GM19035 (cell line): ENCODE data around the gene SERP2.

ENCODE experiments used
- ATAC-seq: cut with Tn5 transposase; IDR thresholded peaks from one replicate; pipeline ENCODE4 v1.9.1; 2021; ENCODE audit not compliant: unreplicated experiment

Gene SERP2

GRCh38 chr13:44355621-44356020 is 18.0 kb upstream of the SERP2 start:
- no peak for ATAC-seq

DNA sequence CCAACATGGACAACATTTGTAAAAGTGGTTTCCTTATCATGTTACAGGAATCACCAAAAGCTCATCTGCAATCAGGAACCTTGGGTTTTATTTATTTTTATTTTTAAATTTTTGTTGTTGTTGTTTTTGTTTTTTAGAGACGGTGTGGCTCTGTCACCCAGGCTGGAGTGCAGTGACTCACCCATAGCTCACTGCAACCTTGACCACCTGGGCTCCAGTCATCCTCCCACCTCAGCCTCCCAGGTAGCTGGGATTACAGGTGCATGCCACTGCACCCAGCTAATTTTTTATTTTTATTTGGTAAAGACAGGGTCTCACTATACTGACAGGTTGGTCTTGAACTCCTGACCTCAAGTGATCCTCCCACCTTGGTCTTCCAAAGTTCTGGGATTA is 13.6 kb upstream of the SERP2 start:
- ATAC-seq = no peak

- ATAC-seq = no peak
Observed at GRCh38 chr13:44362394-44363040, 11.1 kb upstream of the SERP2 start.

GRCh38 chr13:44363631-44364344 is 9.8 kb upstream of the SERP2 start:
- no peak for ATAC-seq

DNA sequence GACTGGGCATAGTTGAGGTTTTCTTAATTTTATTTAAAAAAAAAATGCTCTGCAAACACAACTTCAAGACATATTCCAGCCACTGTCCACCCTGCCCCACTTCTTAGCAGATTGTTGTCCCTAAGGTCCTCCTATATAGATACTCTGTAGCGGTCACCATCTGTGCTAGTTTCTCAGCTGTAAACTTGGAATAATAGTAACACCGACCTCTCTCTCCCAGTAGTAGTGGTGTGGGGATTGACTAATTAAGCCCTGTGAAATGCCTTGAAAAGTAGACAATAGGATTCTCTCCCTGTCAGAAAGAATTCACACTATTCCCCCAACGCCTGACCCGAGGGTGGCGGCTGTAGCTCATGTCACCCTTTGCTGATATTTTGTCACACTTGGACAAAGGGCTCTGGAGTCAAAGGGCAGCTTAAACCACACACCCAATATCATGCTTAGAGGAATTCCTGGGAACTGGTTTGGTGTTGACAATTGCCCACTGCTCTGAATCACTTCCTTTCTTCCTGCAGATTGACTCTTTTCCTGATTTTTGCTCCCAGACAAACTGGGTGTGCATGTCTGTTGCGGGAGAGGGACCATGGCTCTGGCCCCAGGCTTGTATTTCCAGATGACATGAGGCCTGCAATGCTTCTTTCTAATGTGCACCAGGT is 9.2 kb upstream of the SERP2 start:
- no peak for ATAC-seq

- no peak for ATAC-seq
Observed at GRCh38 chr13:44365008-44365407, 8.6 kb upstream of the SERP2 start.

DNA sequence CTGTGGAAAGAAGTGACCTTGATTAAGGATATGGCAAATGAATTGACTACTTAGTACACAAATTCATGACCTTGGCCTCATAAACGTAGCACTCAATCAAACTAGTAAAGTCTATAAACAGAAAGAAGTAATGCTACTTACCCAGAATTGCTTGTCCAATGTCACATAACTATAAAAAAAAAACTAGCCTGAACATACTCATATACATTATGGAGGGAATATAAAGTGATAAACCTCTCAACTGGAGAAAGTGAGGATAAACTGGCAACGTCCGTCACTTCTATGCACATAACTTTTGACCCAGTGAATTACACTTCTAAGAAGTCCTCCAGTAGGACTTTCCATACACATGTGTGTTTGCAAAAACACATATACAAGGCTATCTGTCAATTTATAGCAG is 7.7 kb upstream of the SERP2 start:
- ATAC-seq = no peak

- no peak for ATAC-seq
Observed at GRCh38 chr13:44368062-44368591, 5.5 kb upstream of the SERP2 start.

DNA sequence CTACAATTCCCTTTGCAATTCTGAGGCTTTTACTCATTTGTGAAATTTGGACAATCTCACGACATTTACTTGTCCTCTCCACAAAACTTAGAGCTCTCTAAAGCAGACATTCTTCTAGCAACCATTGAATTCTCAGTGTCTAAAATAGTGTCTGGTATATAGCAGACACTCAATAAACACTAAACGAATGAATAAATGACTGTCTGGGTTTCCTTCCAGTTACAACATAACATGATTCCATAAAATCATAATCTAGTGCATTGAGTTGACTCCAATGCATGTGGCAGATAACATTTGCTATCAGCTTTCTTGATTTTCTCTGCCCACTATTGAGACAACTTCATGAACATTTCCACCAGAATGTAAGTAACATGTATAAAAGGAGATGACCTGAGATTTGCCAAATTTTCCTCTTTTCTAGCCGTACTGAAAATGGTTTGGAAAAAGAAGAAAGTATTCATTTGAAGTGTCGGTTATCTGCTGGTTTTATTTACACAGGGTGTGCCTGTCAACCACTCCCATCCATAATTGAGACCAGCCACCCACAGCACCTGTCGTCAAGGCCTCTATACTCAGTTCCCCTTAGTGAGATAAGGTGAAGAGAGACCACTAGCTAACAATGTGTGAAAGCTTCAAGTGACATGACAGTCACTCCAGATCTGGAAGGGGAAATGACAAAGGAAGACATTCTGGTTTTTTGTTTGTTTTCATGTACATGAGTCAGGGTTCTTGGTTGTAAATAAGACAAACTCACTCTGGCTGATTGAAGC is 4.8 kb upstream of the SERP2 start:
- ATAC-seq = no peak

GRCh38 chr13:44371421-44371820 is 2.2 kb upstream of the SERP2 start:
- no peak for ATAC-seq

- ATAC-seq = no peak
Observed at GRCh38 chr13:44373247-44373600, 400 bp upstream of the SERP2 start.

DNA sequence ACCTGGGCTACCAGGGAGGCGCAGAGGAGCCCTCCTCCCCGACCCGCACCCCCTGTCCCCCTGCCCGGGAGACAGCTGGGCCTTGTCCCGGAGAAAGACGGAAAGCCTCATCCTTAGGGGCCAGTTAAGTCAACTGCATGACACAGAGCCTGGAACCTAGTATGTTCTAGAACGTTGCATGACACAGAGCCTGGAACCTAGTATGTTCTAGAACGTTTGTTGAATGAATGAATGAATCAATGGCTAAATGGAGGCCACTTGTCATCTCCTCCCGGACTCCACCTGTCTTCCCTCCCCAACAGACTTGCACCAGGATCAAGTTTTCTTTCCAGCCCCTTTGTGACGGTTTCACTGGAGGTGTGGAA is 706 bp downstream of the SERP2 start:
- ATAC-seq = no peak

DNA sequence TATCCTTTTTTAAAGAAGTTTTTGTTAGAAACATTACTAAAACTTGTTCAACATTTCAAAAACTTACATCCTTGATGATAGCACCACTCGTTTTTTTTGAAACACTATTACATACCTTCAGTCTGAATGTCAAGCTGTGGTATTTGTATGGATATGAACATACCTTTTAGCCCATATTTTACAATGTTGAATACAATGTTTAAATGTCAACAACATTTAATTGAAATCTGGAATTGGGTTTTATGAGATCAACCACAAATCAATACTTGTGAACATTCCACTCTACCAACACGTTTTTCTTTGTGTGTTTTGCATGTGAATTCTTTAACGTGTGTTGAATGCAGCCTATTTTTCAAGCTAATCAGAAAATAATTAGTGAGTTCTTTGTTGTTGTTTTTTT is 4.7 kb downstream of the SERP2 start:
- no peak for ATAC-seq

GRCh38 chr13:44379885-44380284 is 6.3 kb downstream of the SERP2 start:
- no peak for ATAC-seq

- ATAC-seq = no peak
Observed at GRCh38 chr13:44380404-44381165, 7.0 kb downstream of the SERP2 start.

DNA sequence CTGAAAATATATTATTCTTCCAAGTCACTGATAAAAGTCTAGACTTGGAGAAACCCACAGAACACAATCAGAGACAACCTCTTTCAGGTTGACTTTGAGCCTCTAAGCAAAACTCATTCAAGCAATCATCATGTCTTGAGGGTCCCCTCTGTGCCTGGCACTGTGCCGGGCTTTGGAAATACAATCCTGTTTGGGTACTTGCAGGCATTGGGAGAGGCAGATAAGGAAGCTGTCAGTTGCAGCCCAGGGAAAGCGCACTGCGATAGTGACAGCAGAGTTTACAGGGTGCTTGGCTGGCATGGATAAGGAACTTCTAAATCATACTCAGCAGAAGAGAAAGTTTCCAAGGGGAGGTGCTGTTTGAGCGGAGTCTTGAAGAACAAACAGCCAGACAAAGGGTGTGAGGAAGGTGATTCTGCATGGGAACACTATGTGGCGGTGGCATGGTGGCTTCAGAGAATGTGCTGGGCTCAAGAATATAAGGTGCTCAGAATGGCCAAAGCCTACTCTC is 9.1 kb downstream of the SERP2 start:
- ATAC-seq = no peak

- ATAC-seq = no peak
Observed at GRCh38 chr13:44383945-44384344, 10.3 kb downstream of the SERP2 start.

DNA sequence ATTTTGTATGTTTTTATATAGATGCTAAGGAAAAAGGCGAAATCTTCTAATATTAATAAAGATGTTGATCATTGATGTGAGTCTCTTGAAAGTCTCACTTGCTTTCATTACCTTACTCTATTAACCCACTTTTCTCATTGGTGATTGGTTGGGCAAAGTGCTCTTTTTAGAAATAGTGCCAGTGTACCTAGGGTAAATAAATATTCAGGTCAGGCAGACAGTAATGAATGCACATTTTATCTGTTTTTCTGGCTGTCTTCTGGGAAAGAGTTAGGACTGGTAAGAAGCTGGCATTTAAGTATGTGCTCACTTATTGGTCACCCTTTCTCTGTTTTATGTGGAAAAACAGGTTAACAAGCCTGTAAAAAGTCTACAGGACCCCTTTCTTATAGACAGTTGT is 11.2 kb downstream of the SERP2 start:
- ATAC-seq = no peak

- no peak for ATAC-seq
Observed at GRCh38 chr13:44385401-44385800, 11.8 kb downstream of the SERP2 start.

DNA sequence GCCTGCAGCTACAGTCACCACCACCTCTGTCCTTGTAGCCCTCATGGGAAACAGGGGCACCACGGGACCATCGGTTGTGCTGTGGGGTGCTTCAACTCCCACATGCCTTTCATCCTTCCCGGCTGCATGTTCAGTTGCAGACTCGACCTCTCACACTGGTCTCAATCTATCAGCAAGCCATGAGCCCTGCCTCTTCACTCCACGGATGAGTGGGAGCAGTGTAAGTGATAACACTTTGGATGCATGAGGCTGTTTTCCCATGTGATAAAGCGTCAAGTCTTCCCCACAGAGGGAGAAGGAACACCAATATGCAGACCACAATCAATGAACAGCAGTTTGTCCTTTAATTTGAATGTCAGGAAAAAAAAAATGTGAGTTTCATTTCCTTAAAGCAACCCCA is 12.2 kb downstream of the SERP2 start:
- no peak for ATAC-seq
